K562 (cell line): ENCODE measurements around the gene TNFRSF6B. TPM values are rescaled to one million over a fixed set of nuclear protein-coding genes. Genes with fewer than 3 reads are reported as not detected.
A peak's percentile ranks its signal among the peaks of the same experiment; 100 is the strongest.

Experiments used
- FOS ChIP-seq: IDR thresholded peaks from 3 replicates; pipeline ENCODE4 v1.6.1; 2011; ENCODE audit not compliant: insufficient read length; ENCODE audit errors: extremely low read depth
- FOXA3 ChIP-seq, 2 experiments: fragments of 450-650 bp in 1 of 2; sonication (generic) in 1 of 2; formaldehyde crosslinking; IDR thresholded peaks in 1 of 2; conservative IDR thresholded peaks in 1 of 2; 2 replicates each; pipeline versions ENCODE4 v1.4.0 to v1.8.0; 2020 to 2022; ENCODE audit warnings: mild to moderate bottlenecking in 2 of 2, missing genetic modification reagents in 1 of 2
- FUS ChIP-seq: fragments of 200-400 bp; formaldehyde crosslinking; optimal IDR thresholded peaks from 2 replicates; pipeline ENCODE3; 2017; ENCODE audit warnings: low read depth, low read length
- HINFP ChIP-seq: fragments of 450-650 bp; conservative IDR thresholded peaks from 2 replicates; pipeline ENCODE4 v1.6.1; 2016; ENCODE audit warnings: missing genetic modification characterization, low read depth, mild to moderate bottlenecking, control low read depth, missing compliant biosample characterization
- MYNN ChIP-seq, 2 experiments: sonication (generic); formaldehyde crosslinking in 1 of 2; IDR thresholded peaks; 2 replicates each; pipeline versions ENCODE4 v1.5.0 to v1.6.1; 2016 to 2020; ENCODE audit warnings: antibody characterized with exemption in 1 of 2, missing genetic modification reagents in 1 of 2
- NFRKB ChIP-seq: fragments of 450-650 bp; IDR thresholded peaks from 2 replicates; pipeline ENCODE4 v1.6.1; 2016; ENCODE audit warnings: low read depth
- SAP30 ChIP-seq: fragments of 200-600 bp; sonication (generic); IDR thresholded peaks from 2 replicates; pipeline ENCODE4 v1.6.1; 2012; ENCODE audit warnings: borderline replicate concordance, low read depth, mild to moderate bottlenecking, moderate library complexity, low read length, control low read depth, inconsistent platforms; ENCODE audit not compliant: insufficient read depth, poor library complexity, severe bottlenecking
- SIN3B ChIP-seq: fragments of 450-650 bp; IDR thresholded peaks from 2 replicates; pipeline ENCODE4 v1.6.1; 2017; ENCODE audit warnings: low read depth, mild to moderate bottlenecking, moderate library complexity
- SMARCA5 ChIP-seq: fragments of 450-650 bp; IDR thresholded peaks from 2 replicates; pipeline ENCODE4 v1.6.1; 2016
- SP1 ChIP-seq: sonication (generic); formaldehyde crosslinking; IDR thresholded peaks from 2 replicates; pipeline ENCODE4 v1.8.1; 2022; ENCODE audit warnings: mild to moderate bottlenecking, missing genetic modification reagents
- XRCC3 ChIP-seq: fragments of 450-650 bp; IDR thresholded peaks from 2 replicates; pipeline ENCODE4 v1.6.1; 2017; ENCODE audit warnings: mild to moderate bottlenecking, moderate library complexity
- ZNF121 ChIP-seq: sonication (generic); formaldehyde crosslinking; conservative IDR thresholded peaks from 2 replicates; pipeline ENCODE4 v1.8.0; 2022; ENCODE audit warnings: missing genetic modification reagents
- polyA plus RNA-seq, 8 experiments: library from polyadenylated mRNA; depleted of rRNA in 4 of 8; stranded (reverse) in 5 of 8; unstranded in 3 of 8; fragments of >200 nt; fragmentation: Nextera tagmentation in 2 of 8; fragmentation: Illumina TruSeq in 1 of 8; extraction: Ambion mirVana in 2 of 8; extraction: Trizol in 1 of 8; gene quantifications; 2 replicates each; pipeline versions ENCODE4 v1.2.1 to v1.2.3, GENCODE V29; 2011 to 2014; ENCODE audit warnings: inconsistent platforms in 1 of 8, missing spikeins in 1 of 8
- total RNA-seq, 7 experiments: library from RNA; depleted of rRNA in 6 of 7; stranded (reverse); fragments of >200 nt in 6 of 7; fragmentation: Illumina TruSeq in 2 of 7; extraction: Trizol in 2 of 7; gene quantifications; 2 replicates each; pipeline versions ENCODE4 v1.2.1 to v1.2.3, GENCODE V29; 2011 to 2021; ENCODE audit warnings: low replicate concordance in 1 of 7
- TF ChIP-seq, protein P1 (sequence below): IDR thresholded peaks from 2 replicates; pipeline ENCODE4 v1.6.1; 2014; ENCODE audit warnings: antibody characterized with exemption
- TF ChIP-seq, protein P2 (sequence below): fragments of 450-650 bp; IDR thresholded peaks from 2 replicates; pipeline ENCODE4 v1.6.1; 2014; ENCODE audit warnings: low read depth, mild to moderate bottlenecking, moderate library complexity, borderline replicate concordance
- TF ChIP-seq, protein P3 (sequence below): fragments of 250-450 bp; sonication (Bioruptor Pico); IDR thresholded peaks from 2 replicates; pipeline ENCODE4 v1.5.0; 2021; ENCODE audit warnings: mild to moderate bottlenecking, borderline replicate concordance
- TF ChIP-seq, protein P4 (sequence below): fragments of 150-350 bp; IDR thresholded peaks from 2 replicates; pipeline ENCODE4 v1.6.1; 2014; ENCODE audit warnings: low read depth, mild to moderate bottlenecking, low read length, borderline replicate concordance

The TNFRSF6B gene
- total and polyA plus RNA-seq, 9 of the 15 experiments (the other 6 are each of a cell fraction or from before 2014, with no cell fraction given), result 0.10 to 3.5 (median 0.32) TPM; not detected in 6

- TF ChIP-seq, protein P1, sequence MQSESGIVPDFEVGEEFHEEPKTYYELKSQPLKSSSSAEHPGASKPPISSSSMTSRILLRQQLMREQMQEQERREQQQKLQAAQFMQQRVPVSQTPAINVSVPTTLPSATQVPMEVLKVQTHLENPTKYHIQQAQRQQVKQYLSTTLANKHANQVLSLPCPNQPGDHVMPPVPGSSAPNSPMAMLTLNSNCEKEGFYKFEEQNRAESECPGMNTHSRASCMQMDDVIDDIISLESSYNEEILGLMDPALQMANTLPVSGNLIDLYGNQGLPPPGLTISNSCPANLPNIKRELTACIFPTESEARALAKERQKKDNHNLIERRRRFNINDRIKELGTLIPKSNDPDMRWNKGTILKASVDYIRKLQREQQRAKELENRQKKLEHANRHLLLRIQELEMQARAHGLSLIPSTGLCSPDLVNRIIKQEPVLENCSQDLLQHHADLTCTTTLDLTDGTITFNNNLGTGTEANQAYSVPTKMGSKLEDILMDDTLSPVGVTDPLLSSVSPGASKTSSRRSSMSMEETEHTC, result no peak
- TF ChIP-seq SAP30, result no peak
- no peak for TF ChIP-seq NFRKB
- TF ChIP-seq SP1, result 0 out of 2 replicates have a peak, but pooled peaks have one; percentile 37
- no peak for TF ChIP-seq ZNF121 (CRISPR knock-in tag)
- no peak for TF ChIP-seq FUS
- TF ChIP-seq HINFP (tag), result no peak
- TF ChIP-seq, protein P2, sequence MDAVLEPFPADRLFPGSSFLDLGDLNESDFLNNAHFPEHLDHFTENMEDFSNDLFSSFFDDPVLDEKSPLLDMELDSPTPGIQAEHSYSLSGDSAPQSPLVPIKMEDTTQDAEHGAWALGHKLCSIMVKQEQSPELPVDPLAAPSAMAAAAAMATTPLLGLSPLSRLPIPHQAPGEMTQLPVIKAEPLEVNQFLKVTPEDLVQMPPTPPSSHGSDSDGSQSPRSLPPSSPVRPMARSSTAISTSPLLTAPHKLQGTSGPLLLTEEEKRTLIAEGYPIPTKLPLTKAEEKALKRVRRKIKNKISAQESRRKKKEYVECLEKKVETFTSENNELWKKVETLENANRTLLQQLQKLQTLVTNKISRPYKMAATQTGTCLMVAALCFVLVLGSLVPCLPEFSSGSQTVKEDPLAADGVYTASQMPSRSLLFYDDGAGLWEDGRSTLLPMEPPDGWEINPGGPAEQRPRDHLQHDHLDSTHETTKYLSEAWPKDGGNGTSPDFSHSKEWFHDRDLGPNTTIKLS, result no peak
- peak; percentile 41; the same call in 1 of the 2 replicates for TF ChIP-seq SIN3B
- no peak for TF ChIP-seq FOS
- TF ChIP-seq, protein P3, sequence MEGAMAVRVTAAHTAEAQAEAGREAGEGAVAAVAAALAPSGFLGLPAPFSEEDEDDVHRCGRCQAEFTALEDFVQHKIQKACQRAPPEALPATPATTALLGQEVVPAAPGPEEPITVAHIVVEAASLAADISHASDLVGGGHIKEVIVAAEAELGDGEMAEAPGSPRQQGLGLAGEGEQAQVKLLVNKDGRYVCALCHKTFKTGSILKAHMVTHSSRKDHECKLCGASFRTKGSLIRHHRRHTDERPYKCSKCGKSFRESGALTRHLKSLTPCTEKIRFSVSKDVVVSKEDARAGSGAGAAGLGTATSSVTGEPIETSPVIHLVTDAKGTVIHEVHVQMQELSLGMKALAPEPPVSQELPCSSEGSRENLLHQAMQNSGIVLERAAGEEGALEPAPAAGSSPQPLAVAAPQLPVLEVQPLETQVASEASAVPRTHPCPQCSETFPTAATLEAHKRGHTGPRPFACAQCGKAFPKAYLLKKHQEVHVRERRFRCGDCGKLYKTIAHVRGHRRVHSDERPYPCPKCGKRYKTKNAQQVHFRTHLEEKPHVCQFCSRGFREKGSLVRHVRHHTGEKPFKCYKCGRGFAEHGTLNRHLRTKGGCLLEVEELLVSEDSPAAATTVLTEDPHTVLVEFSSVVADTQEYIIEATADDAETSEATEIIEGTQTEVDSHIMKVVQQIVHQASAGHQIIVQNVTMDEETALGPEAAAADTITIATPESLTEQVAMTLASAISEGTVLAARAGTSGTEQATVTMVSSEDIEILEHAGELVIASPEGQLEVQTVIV (CRISPR knock-in tag), result no peak
- no peak for TF ChIP-seq SMARCA5
- TF ChIP-seq MYNN (IDR thresholded peaks at IDR 0.05), result no peak
- TF ChIP-seq MYNN (CRISPR knock-in tag; IDR thresholded peaks at IDR 0.05), result no peak
- TF ChIP-seq, protein P4, sequence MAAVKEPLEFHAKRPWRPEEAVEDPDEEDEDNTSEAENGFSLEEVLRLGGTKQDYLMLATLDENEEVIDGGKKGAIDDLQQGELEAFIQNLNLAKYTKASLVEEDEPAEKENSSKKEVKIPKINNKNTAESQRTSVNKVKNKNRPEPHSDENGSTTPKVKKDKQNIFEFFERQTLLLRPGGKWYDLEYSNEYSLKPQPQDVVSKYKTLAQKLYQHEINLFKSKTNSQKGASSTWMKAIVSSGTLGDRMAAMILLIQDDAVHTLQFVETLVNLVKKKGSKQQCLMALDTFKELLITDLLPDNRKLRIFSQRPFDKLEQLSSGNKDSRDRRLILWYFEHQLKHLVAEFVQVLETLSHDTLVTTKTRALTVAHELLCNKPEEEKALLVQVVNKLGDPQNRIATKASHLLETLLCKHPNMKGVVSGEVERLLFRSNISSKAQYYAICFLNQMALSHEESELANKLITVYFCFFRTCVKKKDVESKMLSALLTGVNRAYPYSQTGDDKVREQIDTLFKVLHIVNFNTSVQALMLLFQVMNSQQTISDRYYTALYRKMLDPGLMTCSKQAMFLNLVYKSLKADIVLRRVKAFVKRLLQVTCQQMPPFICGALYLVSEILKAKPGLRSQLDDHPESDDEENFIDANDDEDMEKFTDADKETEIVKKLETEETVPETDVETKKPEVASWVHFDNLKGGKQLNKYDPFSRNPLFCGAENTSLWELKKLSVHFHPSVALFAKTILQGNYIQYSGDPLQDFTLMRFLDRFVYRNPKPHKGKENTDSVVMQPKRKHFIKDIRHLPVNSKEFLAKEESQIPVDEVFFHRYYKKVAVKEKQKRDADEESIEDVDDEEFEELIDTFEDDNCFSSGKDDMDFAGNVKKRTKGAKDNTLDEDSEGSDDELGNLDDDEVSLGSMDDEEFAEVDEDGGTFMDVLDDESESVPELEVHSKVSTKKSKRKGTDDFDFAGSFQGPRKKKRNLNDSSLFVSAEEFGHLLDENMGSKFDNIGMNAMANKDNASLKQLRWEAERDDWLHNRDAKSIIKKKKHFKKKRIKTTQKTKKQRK, result no peak
- TF ChIP-seq XRCC3, result no peak
- no peak for TF ChIP-seq FOXA3 (CRISPR knock-in tag; conservative IDR thresholded peaks at IDR 0.05 in 1 of 2, IDR thresholded peaks at IDR 0.05 in 1 of 2)
These were observed 44.1 kb upstream of the TNFRSF6B start (continued) for GRCh38 chr20:63652192-63652980.
